ENCODE results near the gene NUCB2. TPM values are rescaled to one million over a fixed set of nuclear protein-coding genes. Genes with fewer than 3 reads are reported as not detected.

NUCB2 gene
- total and polyA plus RNA-seq, 2 donors = 198 to 374 TPM

- Histone ChIP-seq H3K36me3 (ENCODE audit: control insufficient read depth in 2 of 2, insufficient read depth in 2 of 2, low read length in 1 of 2) (peaks cover 33 to 66% of the 10 kb centered on the region in 2 donors), H3K4me1 (ENCODE audit: control insufficient read depth in 2 of 2, insufficient read depth in 2 of 2, low read length in 2 of 2) (no peaks in the 10 kb centered on the region), H3K27me3 (ENCODE audit: control insufficient read depth in 2 of 2, insufficient read depth in 1 of 2, low read length in 1 of 2) (no peaks in the 10 kb centered on the region), H3K27ac (ENCODE audit: low read depth in 1 of 2, low read length in 1 of 2) (no peak overlapping the region), H3K9me3 (ENCODE audit: control insufficient read depth in 2 of 2, insufficient read depth in 1 of 2, low read length in 1 of 2) (no peaks in the 10 kb centered on the region), H3K4me3 (ENCODE audit: low read length in 2 of 2) (no peak overlapping the region)
- no peak for DNase-seq (ENCODE audit: low read depth in 6 of 9, low spot score in 9 of 9)
- 92% methylated on average over 6 of the region's 6 CpGs for WGBS
These were observed 20.5 kb downstream of the NUCB2 start for GRCh38 chr11:17296852-17297559.

- no peaks in the 10 kb centered on the region for H3K9me3 ChIP-seq (ENCODE audit: control insufficient read depth in 2 of 2, insufficient read depth in 1 of 2, low read length in 1 of 2)
- no peak overlapping the region for H3K27ac ChIP-seq (ENCODE audit: low read depth in 1 of 2, low read length in 1 of 2)
- no peak overlapping the region for H3K4me3 ChIP-seq (ENCODE audit: low read length in 2 of 2)
- 93% methylated on average over 5 of the region's 5 CpGs for WGBS
- peaks cover 30 to 64% of the 10 kb centered on the region in 2 donors for H3K36me3 ChIP-seq (ENCODE audit: control insufficient read depth in 2 of 2, insufficient read depth in 2 of 2, low read length in 1 of 2)
- no peaks in the 10 kb centered on the region for H3K27me3 ChIP-seq (ENCODE audit: control insufficient read depth in 2 of 2, insufficient read depth in 1 of 2, low read length in 1 of 2)
- no peak for DNase-seq (ENCODE audit: low read depth in 6 of 9, low spot score in 9 of 9)
- no peaks in the 10 kb centered on the region for H3K4me1 ChIP-seq (ENCODE audit: control insufficient read depth in 2 of 2, insufficient read depth in 2 of 2, low read length in 2 of 2)
These were observed 21.8 kb downstream of the NUCB2 start for GRCh38 chr11:17298302-17298701.

GRCh38 chr11:17300372-17300771 lies 23.8 kb downstream of the NUCB2 start:
- Histone ChIP-seq H3K27ac (ENCODE audit: low read depth in 1 of 2, low read length in 1 of 2) (no peak overlapping the region), H3K36me3 (ENCODE audit: control insufficient read depth in 2 of 2, insufficient read depth in 2 of 2, low read length in 1 of 2) (peaks cover 37 to 75% of the 10 kb centered on the region in 2 donors), H3K4me3 (ENCODE audit: low read length in 2 of 2) (no peak overlapping the region), H3K4me1 (ENCODE audit: control insufficient read depth in 2 of 2, insufficient read depth in 2 of 2, low read length in 2 of 2) (no peaks in the 10 kb centered on the region), H3K9me3 (ENCODE audit: control insufficient read depth in 2 of 2, insufficient read depth in 1 of 2, low read length in 1 of 2) (no peaks in the 10 kb centered on the region), H3K27me3 (ENCODE audit: control insufficient read depth in 2 of 2, insufficient read depth in 1 of 2, low read length in 1 of 2) (no peaks in the 10 kb centered on the region)
- WGBS = 98% methylated on average over 4 of the region's 4 CpGs
- DNase-seq (ENCODE audit: low read depth in 6 of 9, low spot score in 9 of 9) = no peak

GRCh38 chr11:17313349-17314231 lies 37.1 kb downstream of the NUCB2 start:
- WGBS = 97% methylated on average over 8 of the region's 8 CpGs
- H3K36me3 ChIP-seq (ENCODE audit: control insufficient read depth in 2 of 2, insufficient read depth in 2 of 2, low read length in 1 of 2) = peaks cover 35 to 80% of the 10 kb centered on the region in 2 donors

DNA sequence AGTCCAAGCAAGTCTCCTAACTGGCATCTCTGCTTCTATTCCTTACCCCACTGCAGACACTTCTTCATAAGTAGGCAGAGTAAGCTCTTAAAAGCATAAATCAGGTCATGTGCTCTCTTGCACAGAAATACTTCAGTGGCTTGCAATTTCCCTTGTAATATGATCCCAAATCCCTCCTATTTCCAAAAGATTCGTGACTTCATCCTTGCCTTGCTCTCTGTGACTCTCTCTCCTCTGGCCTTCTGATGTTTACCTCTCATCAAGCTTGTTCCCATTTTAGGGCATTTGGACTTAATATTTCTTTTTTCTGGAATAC lies 37.7 kb downstream of the NUCB2 start:
- no peaks in the 10 kb centered on the region for H3K4me1 ChIP-seq (ENCODE audit: control insufficient read depth in 2 of 2, insufficient read depth in 2 of 2, low read length in 2 of 2)
- H3K9me3 ChIP-seq (ENCODE audit: control insufficient read depth in 2 of 2, insufficient read depth in 1 of 2, low read length in 1 of 2) = no peaks in the 10 kb centered on the region
- DNase-seq (ENCODE audit: low read depth in 6 of 9, low spot score in 9 of 9) = no peak
- peaks cover 33 to 81% of the 10 kb centered on the region in 2 donors for H3K36me3 ChIP-seq (ENCODE audit: control insufficient read depth in 2 of 2, insufficient read depth in 2 of 2, low read length in 1 of 2)
- 93% methylated on average over 1 of the region's 1 CpG for WGBS
- H3K27me3 ChIP-seq (ENCODE audit: control insufficient read depth in 2 of 2, insufficient read depth in 1 of 2, low read length in 1 of 2) = no peaks in the 10 kb centered on the region
- H3K27ac ChIP-seq (ENCODE audit: low read depth in 1 of 2, low read length in 1 of 2) = no peak overlapping the region
- no peak overlapping the region for H3K4me3 ChIP-seq (ENCODE audit: low read length in 2 of 2)

More at GRCh38 chr11:17313349-17314231, 37.1 kb downstream of the NUCB2 start:
- DNase-seq (ENCODE audit: low read depth in 6 of 9, low spot score in 9 of 9) = no peak
- Histone ChIP-seq H3K9me3 (ENCODE audit: control insufficient read depth in 2 of 2, insufficient read depth in 1 of 2, low read length in 1 of 2) (no peaks in the 10 kb centered on the region), H3K4me1 (ENCODE audit: control insufficient read depth in 2 of 2, insufficient read depth in 2 of 2, low read length in 2 of 2) (no peaks in the 10 kb centered on the region), H3K4me3 (ENCODE audit: low read length in 2 of 2) (no peak overlapping the region), H3K27ac (ENCODE audit: low read depth in 1 of 2, low read length in 1 of 2) (no peak overlapping the region), H3K27me3 (ENCODE audit: control insufficient read depth in 2 of 2, insufficient read depth in 1 of 2, low read length in 1 of 2) (no peaks in the 10 kb centered on the region)

DNA sequence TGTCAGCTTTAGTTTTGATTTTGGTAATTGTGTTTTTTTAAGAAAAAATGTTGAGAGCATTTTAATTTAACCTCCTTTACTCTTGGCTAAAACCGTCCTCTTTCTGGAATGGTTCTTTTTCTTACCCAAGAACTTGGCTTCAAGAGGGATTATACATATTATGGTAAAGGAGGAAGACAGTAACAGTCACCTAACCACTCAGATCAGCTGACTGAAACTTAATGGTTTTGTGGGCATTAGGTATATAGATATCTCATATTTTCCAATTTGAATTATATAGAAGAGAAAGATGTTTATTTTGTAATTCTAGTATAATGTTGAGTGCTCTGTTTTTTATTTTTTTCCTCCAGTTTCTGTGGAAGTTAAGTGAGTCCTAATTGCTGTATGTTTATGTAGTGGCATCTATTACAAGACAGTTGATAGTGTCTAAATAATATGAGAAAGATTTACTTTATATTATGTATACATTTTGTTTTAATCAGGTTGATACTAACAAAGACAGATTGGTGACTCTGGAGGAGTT lies 38.4 kb downstream of the NUCB2 start:
- H3K9me3 ChIP-seq (ENCODE audit: control insufficient read depth in 2 of 2, insufficient read depth in 1 of 2, low read length in 1 of 2) = no peaks in the 10 kb centered on the region
- 100% methylated on average over 1 of the region's 1 CpG for WGBS
- H3K36me3 ChIP-seq (ENCODE audit: control insufficient read depth in 2 of 2, insufficient read depth in 2 of 2, low read length in 1 of 2) = peaks cover 35 to 81% of the 10 kb centered on the region in 2 donors
- no peak overlapping the region for H3K4me3 ChIP-seq (ENCODE audit: low read length in 2 of 2)
- H3K27me3 ChIP-seq (ENCODE audit: control insufficient read depth in 2 of 2, insufficient read depth in 1 of 2, low read length in 1 of 2) = no peaks in the 10 kb centered on the region
- no peak overlapping the region for H3K27ac ChIP-seq (ENCODE audit: low read depth in 1 of 2, low read length in 1 of 2)
- H3K4me1 ChIP-seq (ENCODE audit: control insufficient read depth in 2 of 2, insufficient read depth in 2 of 2, low read length in 2 of 2) = no peaks in the 10 kb centered on the region
- DNase-seq (ENCODE audit: low read depth in 6 of 9, low spot score in 9 of 9) = no peak

DNA sequence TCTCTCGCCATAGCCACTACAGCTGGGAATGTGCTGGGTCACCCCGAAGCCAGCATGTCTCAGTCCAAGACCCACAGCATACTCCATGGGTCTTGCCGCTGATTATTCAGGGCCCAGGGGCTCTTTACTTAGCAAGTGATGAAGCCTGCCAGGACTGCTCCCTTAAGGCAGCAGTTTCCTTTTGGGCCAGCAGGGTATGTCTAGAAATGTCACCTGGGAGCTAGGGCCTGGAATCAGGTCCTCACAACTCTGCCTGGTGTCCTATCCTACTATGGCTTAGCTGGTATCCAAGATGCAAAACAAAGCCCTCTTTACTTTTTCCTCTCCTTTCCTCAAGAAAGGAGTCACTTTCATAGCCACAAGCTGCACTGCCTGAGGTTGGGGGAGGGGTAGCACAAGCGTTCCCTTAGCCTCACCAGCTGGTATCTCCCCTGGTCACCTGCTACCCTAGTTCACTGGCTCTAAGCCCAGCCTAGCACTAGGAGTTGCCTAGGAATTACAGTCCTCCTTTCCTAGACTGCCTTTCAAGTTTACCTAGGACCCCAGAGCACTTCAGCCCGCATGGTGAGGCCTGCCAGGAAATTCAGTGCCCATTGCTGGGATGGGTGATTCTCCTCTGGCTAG lies 52.4 kb downstream of the NUCB2 start:
- Histone ChIP-seq H3K27me3 (ENCODE audit: control insufficient read depth in 2 of 2, insufficient read depth in 1 of 2, low read length in 1 of 2) (no peaks in the 10 kb centered on the region), H3K27ac (ENCODE audit: low read depth in 1 of 2, low read length in 1 of 2) (no peak overlapping the region), H3K36me3 (ENCODE audit: control insufficient read depth in 2 of 2, insufficient read depth in 2 of 2, low read length in 1 of 2) (peaks cover 50 to 77% of the 10 kb centered on the region in 2 donors), H3K9me3 (ENCODE audit: control insufficient read depth in 2 of 2, insufficient read depth in 1 of 2, low read length in 1 of 2) (no peaks in the 10 kb centered on the region), H3K4me1 (ENCODE audit: control insufficient read depth in 2 of 2, insufficient read depth in 2 of 2, low read length in 2 of 2) (no peaks in the 10 kb centered on the region), H3K4me3 (ENCODE audit: low read length in 2 of 2) (no peak overlapping the region)
- DNase-seq (ENCODE audit: low read depth in 6 of 9, low spot score in 9 of 9) = no peak
- WGBS = 97% methylated on average over 5 of the region's 5 CpGs

DNA sequence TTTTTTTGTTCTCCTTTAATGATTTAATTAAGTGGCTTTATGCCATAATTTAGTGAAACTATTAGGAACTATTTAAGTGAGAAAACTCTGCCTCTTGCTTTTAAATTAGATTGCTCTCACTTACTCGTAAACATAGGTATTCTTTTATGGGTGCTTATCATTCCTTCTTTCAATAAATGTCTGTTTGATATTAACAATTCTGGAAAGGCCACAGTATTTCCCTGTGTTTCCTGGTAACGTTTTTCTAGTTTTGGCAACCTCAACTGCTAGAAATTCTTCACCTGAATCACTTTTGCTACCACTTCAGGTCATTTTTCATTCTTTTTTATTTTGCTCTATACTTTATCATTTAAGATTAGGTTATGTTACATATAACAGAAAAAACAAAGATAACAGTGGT lies 55.1 kb downstream of the NUCB2 start:
- 96% methylated on average over 2 of the region's 2 CpGs for WGBS
- peaks cover 57 to 76% of the 10 kb centered on the region in 2 donors for H3K36me3 ChIP-seq (ENCODE audit: control insufficient read depth in 2 of 2, insufficient read depth in 2 of 2, low read length in 1 of 2)
- H3K4me1 ChIP-seq (ENCODE audit: control insufficient read depth in 2 of 2, insufficient read depth in 2 of 2, low read length in 2 of 2) = no peaks in the 10 kb centered on the region
- H3K27ac ChIP-seq (ENCODE audit: low read depth in 1 of 2, low read length in 1 of 2) = no peak overlapping the region
- no peak overlapping the region for H3K4me3 ChIP-seq (ENCODE audit: low read length in 2 of 2)
- no peaks in the 10 kb centered on the region for H3K9me3 ChIP-seq (ENCODE audit: control insufficient read depth in 2 of 2, insufficient read depth in 1 of 2, low read length in 1 of 2)
- H3K27me3 ChIP-seq (ENCODE audit: control insufficient read depth in 2 of 2, insufficient read depth in 1 of 2, low read length in 1 of 2) = no peaks in the 10 kb centered on the region
- DNase-seq (ENCODE audit: low read depth in 6 of 9, low spot score in 9 of 9) = no peak

All from thymus (tissue), 11 donors.